LHCN-M2 (cell line): ENCODE results near the gene TMEM150A. TPM values are rescaled to one million over a fixed set of nuclear protein-coding genes. Genes with fewer than 3 reads are reported as not detected.
"Not testable (repeated sequence)": the region's sequence is repeated elsewhere in the genome, so short reads cannot be mapped to it uniquely, and the experiment has no call there.

Experiments
- DNase-seq: peaks from one replicate; pipeline ENCODE4 v3.0.0-alpha.2; 2012; ENCODE audit warnings: low read depth
- total RNA-seq: library from RNA; depleted of rRNA; stranded (reverse); fragments of >200 nt; gene quantifications from 2 replicates; pipeline ENCODE4 v1.2.3, GENCODE V29; 2014

The TMEM150A gene
- total RNA-seq, 1 experiment from 2014 or later = 24.4 TPM

- no peak for DNase-seq
These were observed 7.7 kb downstream of the TMEM150A start for GRCh38 chr2:85594715-85595300.

DNA sequence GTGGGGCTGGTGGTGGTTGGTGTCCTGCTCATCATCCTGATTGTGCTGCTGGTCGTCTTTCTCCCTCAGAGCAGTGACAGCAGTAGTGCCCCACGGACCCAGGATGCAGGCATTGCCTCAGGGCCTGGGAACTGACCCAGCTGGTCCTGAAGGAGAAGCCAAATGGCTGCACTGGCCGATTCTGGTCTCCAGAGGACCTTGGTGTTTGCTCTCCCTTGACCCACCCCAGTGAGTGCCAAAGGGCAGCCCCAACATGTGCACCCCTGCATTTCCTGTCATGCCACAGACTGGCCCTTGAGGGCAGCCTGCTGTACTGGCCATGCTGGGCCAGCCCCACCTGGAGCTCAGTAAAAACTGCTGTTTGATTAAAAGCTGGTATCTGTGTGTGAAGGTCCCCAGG lies 9.5 kb downstream of the TMEM150A start:
- DNase-seq = no peak

DNA sequence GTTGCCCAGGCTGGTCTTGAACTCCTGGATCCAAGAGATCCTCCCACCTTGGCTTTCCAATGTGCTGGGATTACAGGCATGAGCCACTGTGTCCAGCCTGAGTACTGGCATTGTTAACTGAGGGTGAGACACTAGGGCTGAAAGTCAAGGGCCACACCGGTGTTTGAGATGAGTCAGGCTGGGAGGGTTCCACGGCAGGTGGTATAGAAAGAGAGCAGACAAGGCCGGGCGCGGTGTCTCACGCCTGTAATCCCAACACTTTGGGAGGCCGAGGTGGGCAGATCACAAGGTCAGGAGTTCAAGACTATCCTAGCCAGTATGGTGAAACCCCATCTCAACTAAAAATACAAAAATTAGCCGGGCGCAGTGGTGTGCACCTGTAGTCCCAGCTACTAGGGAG lies 10.2 kb downstream of the TMEM150A start:
- DNase-seq = not testable (repeated sequence)

- no peak for DNase-seq
These were observed 10.9 kb downstream of the TMEM150A start for GRCh38 chr2:85591563-85591962.

- no peak for DNase-seq
These were observed 11.5 kb downstream of the TMEM150A start for GRCh38 chr2:85590950-85591349.

- DNase-seq = peak; percentile 100
These were observed 12.3 kb downstream of the TMEM150A start for GRCh38 chr2:85589982-85590791.

DNA sequence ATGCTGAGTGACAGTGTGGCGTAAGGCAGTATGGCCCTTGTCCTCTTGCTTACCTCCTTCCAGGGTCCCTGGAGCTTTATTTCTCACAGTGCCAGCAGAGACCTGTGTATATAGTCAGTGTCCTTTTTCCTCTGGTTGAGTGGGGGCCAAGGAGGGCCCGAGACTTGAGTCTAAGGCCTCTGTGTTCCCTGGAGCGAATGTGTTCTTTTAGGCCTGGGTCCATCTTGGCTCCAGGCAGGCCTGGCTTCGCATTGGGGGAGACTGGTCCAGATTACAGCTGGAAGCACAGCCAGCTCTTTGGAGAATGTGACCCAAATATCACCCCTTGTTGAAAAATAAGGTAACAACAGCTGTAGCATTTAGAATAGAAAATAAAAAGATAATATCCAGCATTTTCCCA lies 13.3 kb downstream of the TMEM150A start:
- DNase-seq = no peak

DNA sequence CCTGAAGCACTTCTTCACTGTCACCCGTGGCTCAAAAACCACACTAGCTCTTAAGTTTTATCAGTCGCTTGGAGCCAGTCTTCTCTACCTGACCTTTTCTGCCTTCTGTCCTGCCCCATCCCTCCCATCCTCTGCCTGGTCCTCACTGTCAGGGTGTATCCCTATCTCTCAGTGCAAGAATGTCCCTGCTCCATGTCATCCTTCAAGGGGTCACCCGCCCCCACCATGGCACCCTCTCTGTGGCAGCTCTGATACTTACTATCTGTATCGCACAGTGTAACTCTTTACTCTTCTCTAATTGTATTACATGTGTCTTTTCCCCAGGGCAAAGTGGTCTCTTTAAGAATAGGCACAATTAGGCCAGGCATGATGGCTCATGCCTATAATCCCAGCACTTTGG lies 13.9 kb downstream of the TMEM150A start:
- DNase-seq = no peak

GRCh38 chr2:85588236-85588635 lies 14.3 kb downstream of the TMEM150A start:
- no peak for DNase-seq

GRCh38 chr2:85585781-85586105 lies 16.8 kb downstream of the TMEM150A start:
- DNase-seq = peak; percentile 73

GRCh38 chr2:85584857-85585780 lies 17.4 kb downstream of the TMEM150A start:
- peak; percentile 99 for DNase-seq

DNA sequence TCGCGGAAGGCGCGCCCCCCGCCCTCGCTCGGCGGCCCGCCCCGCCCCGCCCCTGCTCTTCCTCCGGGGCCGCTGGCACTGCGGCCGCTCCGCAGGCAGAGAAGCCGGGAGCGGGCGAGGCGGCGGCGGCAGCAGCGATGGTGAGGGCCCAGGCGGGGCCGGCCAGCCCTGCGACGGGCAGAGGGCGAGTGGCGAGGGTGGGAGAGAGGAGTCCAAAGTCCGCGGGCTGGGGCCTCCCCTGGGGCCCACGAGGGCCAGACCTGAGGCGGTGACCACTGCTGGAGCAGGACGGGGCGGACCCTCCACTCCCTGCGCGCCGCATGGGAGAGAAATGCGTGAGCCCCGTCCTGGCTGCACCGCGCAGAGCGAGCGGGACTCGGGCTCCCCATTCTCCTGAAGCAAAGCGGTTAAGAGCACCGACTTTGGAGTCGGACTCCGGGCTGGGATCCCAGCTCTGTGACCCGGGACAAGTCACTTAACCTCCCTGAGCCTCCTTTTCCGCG lies 18.1 kb downstream of the TMEM150A start, which contains the start of gene VAMP5:
VAMP5 (plus strand) TSS at position 78 of the 503 bp plus-strand sequence; CDS start at position 138, 60 bp downstream.
- peak; percentile 40 for DNase-seq

- no peak for DNase-seq
These were observed 18.7 kb downstream of the TMEM150A start for GRCh38 chr2:85583667-85584353.

DNA sequence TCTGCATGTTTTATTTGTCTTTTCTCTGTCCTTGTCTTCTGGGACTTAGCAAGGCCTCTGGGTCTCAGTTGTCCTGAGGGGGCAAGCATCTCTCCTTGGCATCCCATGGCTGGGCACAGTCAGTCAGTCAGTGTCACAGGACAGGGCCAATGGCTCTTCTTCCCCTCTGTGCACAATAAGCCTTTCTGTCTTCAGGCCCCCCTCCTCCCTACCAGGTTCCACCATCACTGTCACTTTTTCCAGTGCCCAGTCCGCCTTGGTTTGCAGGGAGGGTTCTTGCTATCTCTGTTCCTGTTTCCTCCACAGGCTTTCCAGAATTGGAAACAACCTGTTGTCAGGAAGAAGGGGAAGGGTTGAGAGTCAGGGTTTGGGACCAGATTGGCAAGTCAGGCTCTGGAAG lies 20.0 kb downstream of the TMEM150A start:
- no peak for DNase-seq

- no peak for DNase-seq
These were observed 22.3 kb downstream of the TMEM150A start for GRCh38 chr2:85580206-85580605.

DNA sequence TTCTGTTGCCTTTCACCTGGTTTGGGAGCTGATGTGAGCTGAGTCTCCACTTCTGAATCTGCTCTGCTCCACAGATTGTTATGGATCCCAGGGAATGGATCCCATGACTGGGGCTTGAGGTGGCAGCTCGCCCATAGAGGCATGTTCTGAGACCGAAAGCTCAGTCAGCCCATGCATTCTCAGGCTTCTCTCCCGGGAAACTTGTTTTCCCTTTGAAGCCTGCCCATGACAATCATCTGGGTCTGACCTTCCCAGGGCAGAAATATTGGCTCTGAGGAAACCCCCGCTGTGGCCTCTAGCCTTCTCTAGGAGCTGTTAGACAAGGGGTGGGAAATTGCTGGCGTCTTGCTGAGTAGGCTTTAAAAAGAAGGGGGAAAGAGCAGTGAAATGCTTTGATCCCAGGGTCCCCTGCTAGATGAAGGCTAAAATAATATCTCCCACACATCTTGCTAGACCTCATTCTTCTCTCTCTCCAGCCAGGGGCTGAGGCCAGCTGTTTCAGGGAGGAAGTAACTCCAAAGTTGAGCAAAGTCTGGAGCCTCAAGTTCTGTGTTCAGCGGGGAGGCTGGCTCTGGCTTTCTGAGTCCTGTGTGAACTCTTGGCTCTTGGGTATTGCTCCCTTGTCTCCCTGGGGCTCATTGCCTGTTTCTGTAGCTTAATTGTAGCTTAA lies 23.1 kb downstream of the TMEM150A start:
- DNase-seq = no peak

GRCh38 chr2:85578243-85579180 lies 24.0 kb downstream of the TMEM150A start:
- DNase-seq = peak; percentile 61

DNA sequence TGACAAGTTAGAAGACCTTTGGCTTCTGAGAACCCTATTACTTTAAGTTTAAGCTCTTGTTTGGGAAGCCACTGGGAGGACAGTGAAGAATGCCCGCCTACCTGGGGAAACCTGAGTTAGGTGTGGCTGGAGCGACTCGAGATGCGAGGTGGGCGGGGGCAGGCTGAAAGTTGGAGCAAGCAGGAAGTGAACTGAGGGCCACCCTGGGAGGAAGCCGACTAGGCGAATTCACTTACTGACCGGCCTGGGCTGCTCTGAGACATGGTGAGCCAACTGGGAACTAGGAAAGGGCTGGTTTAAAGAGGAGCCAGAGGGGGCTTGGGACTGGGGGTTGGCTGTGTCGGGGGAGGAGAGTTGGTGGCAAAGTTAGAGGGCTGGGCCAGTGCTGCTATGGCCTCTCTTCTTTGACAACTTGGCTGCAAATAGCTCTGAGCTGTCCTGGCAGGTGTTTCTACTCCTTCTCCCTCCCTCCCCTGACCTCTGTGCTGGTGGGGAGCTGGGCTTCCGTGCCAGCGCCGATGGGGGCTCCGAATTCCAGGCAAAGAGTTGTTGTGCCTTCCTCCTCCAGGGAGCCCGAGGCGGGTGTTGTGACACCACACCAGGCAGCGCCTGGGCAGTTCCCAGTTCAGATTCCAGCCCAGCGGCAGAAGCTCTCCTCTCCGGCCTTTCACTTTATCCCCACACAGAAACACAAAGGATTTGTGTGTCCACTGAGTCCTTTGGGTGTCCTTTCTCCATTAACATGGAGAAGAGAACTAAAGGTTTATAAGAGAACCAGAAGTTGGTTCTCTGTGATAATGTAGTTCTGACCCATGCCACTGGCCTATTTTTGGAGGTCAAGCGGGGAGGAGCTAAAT lies 24.9 kb downstream of the TMEM150A start, which contains the start of gene VAMP8:
VAMP8 (plus strand) TSS at position 201 of the 857 bp plus-strand sequence; CDS start at position 262, 61 bp downstream.
- peak; percentile 83 for DNase-seq

DNA sequence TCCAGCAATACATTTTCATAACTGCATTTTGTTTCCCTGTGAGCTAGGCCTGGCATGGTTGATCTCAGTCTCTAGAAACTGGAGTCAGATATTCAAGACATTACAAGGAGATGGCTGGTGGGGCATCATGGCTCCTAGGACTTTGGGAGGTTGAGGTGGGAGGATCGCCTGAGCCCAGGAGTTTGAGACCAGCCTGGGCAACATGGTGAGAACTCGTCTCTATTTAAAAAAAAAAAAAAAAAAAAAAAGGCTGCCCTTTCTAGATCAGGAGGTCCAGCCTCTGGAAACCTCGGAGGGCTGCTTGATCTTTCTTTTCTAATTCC lies 25.5 kb downstream of the TMEM150A start:
- DNase-seq = no peak
